ENCODE data around the gene PDE2A.

The PDE2A gene

DNA sequence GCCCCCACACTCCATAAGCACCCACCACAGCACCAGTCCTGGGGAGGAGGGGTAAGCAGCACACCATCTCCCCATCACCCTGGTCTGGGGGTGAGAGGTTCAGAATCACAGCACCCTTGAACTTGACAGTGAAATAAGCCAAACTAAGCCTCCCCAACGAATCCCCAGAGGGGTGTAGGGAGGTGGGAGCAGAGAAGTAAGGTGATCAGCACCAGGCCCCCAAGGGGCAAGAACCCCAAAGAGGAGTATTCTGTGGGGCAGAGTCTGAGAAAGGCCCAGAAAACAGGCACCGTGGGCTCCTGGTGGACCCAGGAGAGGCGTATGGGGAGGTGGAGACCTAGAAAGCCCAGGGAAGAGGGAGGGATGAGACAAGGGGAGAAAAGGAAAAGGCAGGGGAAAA is 47.1 kb upstream of the PDE2A start:
- Histone ChIP-seq H3K18ac (ENCODE audit: low read length) (peak overlapping the region; percentile 15), H2BK12ac (ENCODE audit: low read length) (peak overlapping the region; percentile 13), H3K4me2 (ENCODE audit: low read length) (no peak overlapping the region), H4K8ac (ENCODE audit: low read depth, low read length) (no peak overlapping the region), H2BK5ac (ENCODE audit: low read depth, low read length, poor library complexity) (no peak overlapping the region), H3K36me3 (ENCODE audit: control insufficient read depth in 1 of 2, insufficient read depth in 2 of 2, low read length in 2 of 2) (no peaks in the 10 kb centered on the region), H3K23ac (ENCODE audit: low read length) (no peak overlapping the region), H2AK5ac (ENCODE audit: low read length) (no peak overlapping the region), H3K4ac (ENCODE audit: low read depth, low read length) (peak overlapping the region; percentile 12), H4K91ac (ENCODE audit: low read depth, low read length) (peak overlapping the region; percentile 70), H4K12ac (ENCODE audit: low read depth, low read length) (no peak overlapping the region), H2AFZ (ENCODE audit: insufficient read depth, low read length, poor library complexity) (no peak overlapping the region), H3K4me3 (ENCODE audit: low read depth, low read length) (no peak overlapping the region), H3K9me3 (ENCODE audit: insufficient read depth, low read depth, low read length) (no peaks in the 10 kb centered on the region), H3K79me2 (ENCODE audit: control insufficient read depth, insufficient read depth, low read length, poor library complexity) (peaks cover 1% of the 10 kb centered on the region), H3K9ac (ENCODE audit: low read length) (no peak overlapping the region), H3K79me1 (ENCODE audit: low read length) (peaks cover 10% of the 10 kb centered on the region), H2BK120ac (ENCODE audit: insufficient read depth, low read length, poor library complexity) (peak overlapping the region; percentile 28), H3K27me3 (ENCODE audit: insufficient read depth, low read length) (no peaks in the 10 kb centered on the region), H3K27ac (ENCODE audit: low read depth, low read length) (no peak overlapping the region), H3K14ac (ENCODE audit: low read length) (no peak overlapping the region), H3K4me1 (ENCODE audit: control insufficient read depth in 1 of 2, insufficient read depth in 2 of 2, low read length in 2 of 2) (peaks cover 19 to 26% of the 10 kb centered on the region in 2 experiments)
- no CpG with 5 or more reads among the region's 3 CpGs for WGBS (ENCODE audit: extremely low coverage, insufficient coverage, insufficient read length)
- DNase-seq, result no peak

DNA sequence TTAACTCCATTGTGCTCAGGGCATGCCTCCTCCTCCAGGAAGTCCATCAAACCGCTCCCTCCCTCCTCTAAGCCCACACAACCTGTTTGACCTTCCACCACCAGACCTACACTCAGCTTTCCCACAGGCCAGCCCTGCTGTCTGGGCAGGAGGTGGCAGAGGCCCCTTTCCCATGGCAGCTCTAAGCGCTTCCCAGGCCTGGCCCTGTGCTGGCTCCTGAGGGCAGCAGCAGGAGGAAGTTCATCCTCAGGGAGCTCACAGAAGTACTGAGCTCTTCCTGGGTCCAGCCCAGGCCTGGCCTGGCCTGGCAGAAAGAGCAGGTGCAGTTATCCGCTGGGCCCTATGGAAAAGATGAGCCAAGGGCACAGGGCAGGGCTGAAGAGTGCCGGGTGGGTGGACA is 46.6 kb upstream of the PDE2A start:
- no peak overlapping the region for H3K14ac ChIP-seq (ENCODE audit: low read length)
- no peak overlapping the region for H3K18ac ChIP-seq (ENCODE audit: low read length)
- no peak overlapping the region for H4K12ac ChIP-seq (ENCODE audit: low read depth, low read length)
- no peaks in the 10 kb centered on the region for H3K36me3 ChIP-seq (ENCODE audit: control insufficient read depth in 1 of 2, insufficient read depth in 2 of 2, low read length in 2 of 2)
- H3K4me3 ChIP-seq (ENCODE audit: low read depth, low read length), result no peak overlapping the region
- H4K91ac ChIP-seq (ENCODE audit: low read depth, low read length), result peak overlapping the region; percentile 70
- no peak overlapping the region for H2AFZ ChIP-seq (ENCODE audit: insufficient read depth, low read length, poor library complexity)
- no peak overlapping the region for H2BK5ac ChIP-seq (ENCODE audit: low read depth, low read length, poor library complexity)
- no peak overlapping the region for H2BK120ac ChIP-seq (ENCODE audit: insufficient read depth, low read length, poor library complexity)
- no peak overlapping the region for H3K4me2 ChIP-seq (ENCODE audit: low read length)
- no peak overlapping the region for H3K27ac ChIP-seq (ENCODE audit: low read depth, low read length)
- peak overlapping the region; percentile 12 for H3K4ac ChIP-seq (ENCODE audit: low read depth, low read length)
- H3K79me1 ChIP-seq (ENCODE audit: low read length), result peaks cover 10% of the 10 kb centered on the region
- no peaks in the 10 kb centered on the region for H3K27me3 ChIP-seq (ENCODE audit: insufficient read depth, low read length)
- no peak overlapping the region for H3K23ac ChIP-seq (ENCODE audit: low read length)
- H3K9me3 ChIP-seq (ENCODE audit: insufficient read depth, low read depth, low read length), result no peaks in the 10 kb centered on the region
- H3K4me1 ChIP-seq (ENCODE audit: control insufficient read depth in 1 of 2, insufficient read depth in 2 of 2, low read length in 2 of 2), result peaks cover 19 to 26% of the 10 kb centered on the region in 2 experiments
- no peak overlapping the region for H2AK5ac ChIP-seq (ENCODE audit: low read length)
- H4K8ac ChIP-seq (ENCODE audit: low read depth, low read length), result no peak overlapping the region
- no peak overlapping the region for H3K9ac ChIP-seq (ENCODE audit: low read length)
- no peak for DNase-seq
- WGBS (ENCODE audit: extremely low coverage, insufficient coverage, insufficient read length), result no CpG with 5 or more reads among the region's 4 CpGs
- peaks cover 1% of the 10 kb centered on the region for H3K79me2 ChIP-seq (ENCODE audit: control insufficient read depth, insufficient read depth, low read length, poor library complexity)
- peak overlapping the region; percentile 13 for H2BK12ac ChIP-seq (ENCODE audit: low read length)

DNA sequence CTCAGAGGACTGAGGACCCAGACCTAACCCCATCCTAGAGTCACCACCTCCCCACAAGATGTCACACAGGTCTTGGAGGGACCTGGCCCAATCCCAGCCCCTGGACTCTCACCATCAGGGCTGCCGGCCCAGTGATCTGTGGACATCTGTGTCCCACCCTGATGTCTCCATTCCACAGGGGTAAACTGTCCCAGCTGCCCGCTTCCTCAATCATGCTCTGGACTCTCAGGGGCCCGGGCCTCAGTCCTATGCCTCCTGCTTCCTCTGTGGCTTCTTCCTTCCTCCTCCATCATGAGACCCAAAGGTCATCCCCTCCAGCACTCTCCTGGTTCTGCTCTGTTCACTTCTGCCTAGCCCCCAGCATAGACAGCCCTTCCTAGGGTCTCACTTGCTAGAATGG is 45.8 kb upstream of the PDE2A start:
- H3K9me3 ChIP-seq (ENCODE audit: insufficient read depth, low read depth, low read length), result peaks cover 2% of the 10 kb centered on the region
- WGBS (ENCODE audit: extremely low coverage, insufficient coverage, insufficient read length), result no CpG with 5 or more reads among the region's 3 CpGs
- no peak overlapping the region for H2BK120ac ChIP-seq (ENCODE audit: insufficient read depth, low read length, poor library complexity)
- no peak overlapping the region for H3K4me3 ChIP-seq (ENCODE audit: low read depth, low read length)
- peak overlapping the region; percentile 5 for H2AK5ac ChIP-seq (ENCODE audit: low read length)
- H3K23ac ChIP-seq (ENCODE audit: low read length), result no peak overlapping the region
- H3K27me3 ChIP-seq (ENCODE audit: insufficient read depth, low read length), result no peaks in the 10 kb centered on the region
- no peak overlapping the region for H3K9ac ChIP-seq (ENCODE audit: low read length)
- H2AFZ ChIP-seq (ENCODE audit: insufficient read depth, low read length, poor library complexity), result no peak overlapping the region
- H3K79me2 ChIP-seq (ENCODE audit: control insufficient read depth, insufficient read depth, low read length, poor library complexity), result peaks cover 1% of the 10 kb centered on the region
- H4K91ac ChIP-seq (ENCODE audit: low read depth, low read length), result no peak overlapping the region
- H3K4ac ChIP-seq (ENCODE audit: low read depth, low read length), result no peak overlapping the region
- no peak overlapping the region for H3K4me2 ChIP-seq (ENCODE audit: low read length)
- H3K27ac ChIP-seq (ENCODE audit: low read depth, low read length), result no peak overlapping the region
- H4K8ac ChIP-seq (ENCODE audit: low read depth, low read length), result no peak overlapping the region
- peaks cover 19 to 26% of the 10 kb centered on the region in 2 experiments for H3K4me1 ChIP-seq (ENCODE audit: control insufficient read depth in 1 of 2, insufficient read depth in 2 of 2, low read length in 2 of 2)
- H3K14ac ChIP-seq (ENCODE audit: low read length), result no peak overlapping the region
- H3K36me3 ChIP-seq (ENCODE audit: control insufficient read depth in 1 of 2, insufficient read depth in 2 of 2, low read length in 2 of 2), result no peaks in the 10 kb centered on the region
- H3K79me1 ChIP-seq (ENCODE audit: low read length), result peaks cover 10% of the 10 kb centered on the region
- H3K18ac ChIP-seq (ENCODE audit: low read length), result no peak overlapping the region
- H2BK5ac ChIP-seq (ENCODE audit: low read depth, low read length, poor library complexity), result no peak overlapping the region
- H4K12ac ChIP-seq (ENCODE audit: low read depth, low read length), result no peak overlapping the region
- DNase-seq, result no peak
- H2BK12ac ChIP-seq (ENCODE audit: low read length), result no peak overlapping the region

DNA sequence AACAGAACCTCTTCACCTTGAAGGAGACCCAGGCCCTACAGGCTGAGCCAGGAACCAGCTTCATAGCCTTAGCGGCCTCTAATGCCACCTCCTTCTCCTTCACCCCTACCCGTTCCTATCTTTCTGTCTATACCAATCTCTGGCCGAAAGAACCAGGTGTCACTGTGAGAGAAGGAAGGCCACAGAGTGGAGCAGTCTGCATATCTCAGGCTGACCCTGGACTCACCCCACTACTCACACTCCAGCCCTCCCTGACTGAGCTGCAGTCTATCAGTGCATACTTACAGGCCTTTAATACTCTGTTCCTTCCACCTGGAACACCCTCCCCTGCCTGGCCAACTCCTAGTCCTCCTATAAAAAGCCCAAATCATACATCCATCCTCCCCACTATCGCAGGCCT is 45.3 kb upstream of the PDE2A start:
- no peak overlapping the region for H2AFZ ChIP-seq (ENCODE audit: insufficient read depth, low read length, poor library complexity)
- H3K9me3 ChIP-seq (ENCODE audit: insufficient read depth, low read depth, low read length), result peaks cover 2% of the 10 kb centered on the region
- H4K12ac ChIP-seq (ENCODE audit: low read depth, low read length), result no peak overlapping the region
- no CpG with 5 or more reads among the region's 4 CpGs for WGBS (ENCODE audit: extremely low coverage, insufficient coverage, insufficient read length)
- no peak overlapping the region for H3K14ac ChIP-seq (ENCODE audit: low read length)
- no peak overlapping the region for H2AK5ac ChIP-seq (ENCODE audit: low read length)
- H3K27ac ChIP-seq (ENCODE audit: low read depth, low read length), result no peak overlapping the region
- no peak overlapping the region for H4K8ac ChIP-seq (ENCODE audit: low read depth, low read length)
- peaks cover 19 to 26% of the 10 kb centered on the region in 2 experiments for H3K4me1 ChIP-seq (ENCODE audit: control insufficient read depth in 1 of 2, insufficient read depth in 2 of 2, low read length in 2 of 2)
- no peak overlapping the region for H2BK120ac ChIP-seq (ENCODE audit: insufficient read depth, low read length, poor library complexity)
- H3K4me2 ChIP-seq (ENCODE audit: low read length), result no peak overlapping the region
- H3K36me3 ChIP-seq (ENCODE audit: control insufficient read depth in 1 of 2, insufficient read depth in 2 of 2, low read length in 2 of 2), result no peaks in the 10 kb centered on the region
- H3K79me2 ChIP-seq (ENCODE audit: control insufficient read depth, insufficient read depth, low read length, poor library complexity), result peaks cover 1% of the 10 kb centered on the region
- no peak overlapping the region for H3K4ac ChIP-seq (ENCODE audit: low read depth, low read length)
- no peak overlapping the region for H3K4me3 ChIP-seq (ENCODE audit: low read depth, low read length)
- no peak overlapping the region for H4K91ac ChIP-seq (ENCODE audit: low read depth, low read length)
- no peak overlapping the region for H3K23ac ChIP-seq (ENCODE audit: low read length)
- no peak overlapping the region for H2BK12ac ChIP-seq (ENCODE audit: low read length)
- no peak overlapping the region for H3K9ac ChIP-seq (ENCODE audit: low read length)
- H2BK5ac ChIP-seq (ENCODE audit: low read depth, low read length, poor library complexity), result no peak overlapping the region
- peaks cover 10% of the 10 kb centered on the region for H3K79me1 ChIP-seq (ENCODE audit: low read length)
- no peak overlapping the region for H3K18ac ChIP-seq (ENCODE audit: low read length)
- DNase-seq, result no peak
- no peaks in the 10 kb centered on the region for H3K27me3 ChIP-seq (ENCODE audit: insufficient read depth, low read length)
